CD4-positive, alpha-beta memory T cell (primary cell): ENCODE data around the gene RPUSD2. TPM values are rescaled to one million over a fixed set of nuclear protein-coding genes. Genes with fewer than 3 reads are reported as not detected.
A peak's percentile ranks its signal among the peaks of the same experiment; 100 is the strongest.

Experiments
- CTCF ChIA-PET: fragments of 350-600 bp; sonication (Branson Sonifier 250); formaldehyde crosslinking; loops from one replicate; lab custom pipeline; 2021; ENCODE audit warnings: inconsistent platforms; ENCODE audit not compliant: partially characterized antibody; lab: Charles Lee
- POLR2A ChIA-PET: fragments of 350-600 bp; sonication (Branson Sonifier 250); formaldehyde crosslinking; loops from one replicate; lab custom pipeline; 2021; ENCODE audit not compliant: partially characterized antibody; lab: Charles Lee
- DNase-seq, 5 donors: peaks; one replicate each; pipeline versions ENCODE4 v3.0.0 to v3.0.0-alpha.2; 2020 to 2022; ENCODE audit warnings: mixed read lengths in 1 of 5
- H3K27ac ChIP-seq: one replicate; pipeline ENCODE4 v1.7.0; 2013; ENCODE audit warnings: low read depth, low read length
- H3K27me3 ChIP-seq: 2 replicates; pipeline ENCODE4 v1.7.0; 2013; ENCODE audit warnings: mild to moderate bottlenecking, low read length, moderate library complexity; ENCODE audit not compliant: insufficient read depth
- H3K36me3 ChIP-seq: 2 replicates; pipeline ENCODE4 v1.7.0; 2013; ENCODE audit warnings: mild to moderate bottlenecking, low read length, moderate library complexity; ENCODE audit not compliant: insufficient read depth
- H3K4me1 ChIP-seq: 2 replicates; pipeline ENCODE4 v1.7.0; 2013; ENCODE audit warnings: mild to moderate bottlenecking, low read length, moderate library complexity; ENCODE audit not compliant: insufficient read depth
- H3K4me3 ChIP-seq, 2 donors: one replicate each; pipeline ENCODE4 v1.7.0; 2013; ENCODE audit warnings: low read length in 2 of 2, mild to moderate bottlenecking in 1 of 2
- H3K9me3 ChIP-seq, 2 donors: one replicate each; pipeline ENCODE4 v1.7.0; 2013; ENCODE audit warnings: low read length in 2 of 2, control low read depth in 1 of 2; ENCODE audit not compliant: control insufficient read depth in 1 of 2
- H3K27ac Mint-ChIP-seq, 7 donors: one replicate each; pipeline ENCODE4 v1.8.0; 2020 to 2021; ENCODE audit warnings: mixed read lengths in 7 of 7, mild to moderate bottlenecking in 6 of 7, inconsistent platforms in 3 of 7, moderate library complexity in 3 of 7
- H3K27me3 Mint-ChIP-seq, 2 donors: one replicate each; pipeline ENCODE4 v1.8.0; 2020 to 2021; ENCODE audit warnings: mixed read lengths in 2 of 2
- H3K36me3 Mint-ChIP-seq, 2 donors: one replicate each; pipeline ENCODE4 v1.8.0; 2020 to 2021; ENCODE audit warnings: mixed read lengths in 2 of 2, inconsistent platforms in 1 of 2, mild to moderate bottlenecking in 1 of 2
- H3K4me1 Mint-ChIP-seq, 4 donors: one replicate each; pipeline ENCODE4 v1.8.0; 2020 to 2021; ENCODE audit warnings: mixed read lengths in 4 of 4, mild to moderate bottlenecking in 1 of 4
- H3K4me3 Mint-ChIP-seq, 8 donors: one replicate each; pipeline ENCODE4 v1.8.0; 2020 to 2021; ENCODE audit warnings: mixed read lengths in 8 of 8, mild to moderate bottlenecking in 7 of 8, moderate library complexity in 6 of 8, inconsistent platforms in 3 of 8
- H3K9me3 Mint-ChIP-seq, 8 donors: one replicate each; pipeline ENCODE4 v1.8.0; 2020 to 2021; ENCODE audit warnings: mixed read lengths in 8 of 8, mild to moderate bottlenecking in 5 of 8, inconsistent platforms in 3 of 8, moderate library complexity in 1 of 8
- intact Hi-C: fragments of 100-400 bp; cut with micrococcal nuclease; formaldehyde crosslinking; loops from one replicate; pipeline ENCODE4 v1.15.1; 2023
- polyA plus RNA-seq, 2 donors: library from polyadenylated mRNA; unstranded; fragments of 300-500 nt; fragmentation: Illumina TruSeq; gene quantifications; one replicate each; pipeline ENCODE4 v1.2.3, GENCODE V29; 2021
- total RNA-seq, 2 experiments: library from RNA; stranded (reverse); gene quantifications; one replicate each; pipeline ENCODE4 v1.2.3, GENCODE V29; 2021

RPUSD2 gene
- total and polyA plus RNA-seq, 4 experiments from 2014 or later, result 13.6 to 25.0 (median 17.3) TPM

GRCh38 chr15:40554161-40554525, 15.0 kb upstream of the RPUSD2 start:
- Mint-ChIP-seq H3K4me1 (peaks cover under 1 to 9% (median 3%) of the 10 kb centered on the region in 4 donors), H3K36me3 (peaks cover 47 to 74% of the 10 kb centered on the region in 2 donors), H3K27me3 (no peaks in the 10 kb centered on the region), H3K27ac (peak overlapping the region in 2 of 7 donors; percentile 48 to 59), H3K4me3 (no peak overlapping the region), H3K9me3 (no peaks in the 10 kb centered on the region)
- H3K36me3 ChIP-seq, result peaks cover 22% of the 10 kb centered on the region
- H3K27ac ChIP-seq, result no peak overlapping the region
- DNase-seq, result no peak
- intact Hi-C loops, result no loop called here
- CTCF ChIA-PET, result no interaction called here
- H3K4me1 ChIP-seq, result no peaks in the 10 kb centered on the region
- H3K4me3 ChIP-seq, result no peak overlapping the region
- no peaks in the 10 kb centered on the region for H3K9me3 ChIP-seq
- POLR2A ChIA-PET, result no interaction called here
- H3K27me3 ChIP-seq, result no peaks in the 10 kb centered on the region

GRCh38 chr15:40555876-40556275, 13.2 kb upstream of the RPUSD2 start:
- H3K27ac ChIP-seq, result no peak overlapping the region
- no peak for DNase-seq
- H3K4me1 Mint-ChIP-seq, result peaks cover 6 to 14% (median 14%) of the 10 kb centered on the region in 4 donors
- no peaks in the 10 kb centered on the region for H3K4me1 ChIP-seq
- no peaks in the 10 kb centered on the region for H3K9me3 Mint-ChIP-seq
- no peaks in the 10 kb centered on the region for H3K9me3 ChIP-seq
- peaks cover 32 to 71% of the 10 kb centered on the region in 2 donors for H3K36me3 Mint-ChIP-seq
- no peaks in the 10 kb centered on the region for H3K27me3 Mint-ChIP-seq
- H3K36me3 ChIP-seq, result peaks cover 15% of the 10 kb centered on the region
- ChIA-PET CTCF (no interaction called here), POLR2A (interaction anchor here (0.6 kb wide), 1 partner anchor 276 kb away, joined by 3 read pairs; no protein-coding TSS in a partner anchor)
- intact Hi-C loops, result no loop called here
- no peaks in the 10 kb centered on the region for H3K27me3 ChIP-seq
- no peak overlapping the region for H3K4me3 ChIP-seq
- H3K27ac Mint-ChIP-seq, result no peak overlapping the region
- H3K4me3 Mint-ChIP-seq, result no peak overlapping the region

DNA sequence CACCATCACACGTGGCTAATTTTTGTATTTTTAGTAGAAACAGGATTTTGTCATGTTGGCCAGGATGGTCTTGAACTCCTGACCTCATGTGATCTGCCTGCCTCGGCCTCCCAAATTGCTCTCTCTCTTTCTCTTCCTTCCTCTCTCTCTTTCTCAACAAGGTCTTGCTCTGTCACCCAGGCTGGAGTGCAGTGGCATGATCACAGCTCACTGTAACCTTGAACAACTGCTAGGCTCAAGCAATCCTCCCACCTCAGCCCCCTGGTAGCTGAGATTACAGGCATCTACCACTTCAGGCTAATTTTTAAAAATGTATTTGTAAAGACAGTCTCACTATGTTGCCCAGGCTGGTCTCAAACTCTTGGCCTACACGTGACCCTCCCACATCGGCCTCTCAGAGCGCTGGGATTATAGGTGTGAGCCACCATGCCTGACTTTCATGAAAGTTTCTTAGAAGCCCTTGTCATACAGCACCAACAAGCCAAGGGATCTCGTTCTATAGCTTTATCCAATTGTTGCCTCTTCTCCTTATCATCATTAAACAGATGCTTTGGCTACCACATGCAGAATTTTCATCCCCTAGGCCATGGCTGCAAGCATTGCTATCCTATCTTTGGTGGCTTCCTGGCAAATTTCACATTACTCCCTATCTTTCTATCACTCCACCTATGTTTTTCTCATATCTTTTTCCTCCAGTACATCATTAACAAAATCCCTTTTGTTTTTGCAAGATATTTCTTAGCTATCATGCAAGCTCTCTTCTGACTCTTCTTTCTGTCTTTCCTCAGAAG, 10.0 kb upstream of the RPUSD2 start:
- peaks cover 16 to 38% (median 32%) of the 10 kb centered on the region in 4 donors for H3K4me1 Mint-ChIP-seq
- peak overlapping the region in 2 of 7 donors; percentile 18 to 39 for H3K27ac Mint-ChIP-seq
- POLR2A ChIA-PET, result no interaction called here

DNA sequence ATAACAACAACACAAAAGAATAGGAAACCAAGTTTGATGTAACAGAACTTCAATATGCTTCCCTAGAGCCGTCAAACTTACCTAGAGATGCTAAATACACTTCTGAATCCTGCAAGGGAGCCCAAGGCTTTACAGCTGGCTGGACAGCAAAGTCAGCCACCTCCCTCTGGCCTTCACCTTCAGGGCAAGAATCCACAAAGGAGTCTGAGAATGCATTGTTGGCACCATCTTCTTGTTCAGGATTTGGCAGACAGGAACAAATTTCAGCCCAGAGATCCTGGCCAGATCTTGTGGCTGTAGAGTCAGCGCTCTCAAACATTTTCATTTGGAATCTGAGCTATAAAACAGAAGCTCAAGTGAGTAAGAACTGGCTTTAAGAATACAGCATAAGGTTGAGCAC, 6.4 kb upstream of the RPUSD2 start:
- H3K4me1 ChIP-seq, result peaks cover 26% of the 10 kb centered on the region
- Mint-ChIP-seq H3K9me3 (no peaks in the 10 kb centered on the region), H3K27me3 (no peaks in the 10 kb centered on the region), H3K27ac (peak overlapping the region in 4 of 7 donors; percentile 12 to 66 (median 42)), H3K4me3 (peak overlapping the region in 3 of 8 donors; percentile 35 to 72 (median 69)), H3K36me3 (peaks cover 7 to 38% of the 10 kb centered on the region in 2 donors), H3K4me1 (peaks cover 26 to 57% (median 44%) of the 10 kb centered on the region in 4 donors)
- CTCF ChIA-PET, result no interaction called here
- H3K27me3 ChIP-seq, result no peaks in the 10 kb centered on the region
- DNase-seq, result no peak
- POLR2A ChIA-PET, result interaction anchor here (1.6 kb wide), 1 partner anchor 132 kb away, joined by 3 read pairs; the partner anchor contains the start of gene RAD51
- H3K27ac ChIP-seq, result no peak overlapping the region
- intact Hi-C loops, result loop anchor here (10.0 kb wide), 1 partner anchor 332 kb away; the partner anchor contains the start of gene VPS18
- H3K36me3 ChIP-seq, result no peaks in the 10 kb centered on the region
- no peaks in the 10 kb centered on the region for H3K9me3 ChIP-seq
- no peak overlapping the region for H3K4me3 ChIP-seq

More for the DNA sequence above, 10.0 kb upstream of the RPUSD2 start:
- no peaks in the 10 kb centered on the region for H3K27me3 ChIP-seq
- no peaks in the 10 kb centered on the region for H3K9me3 ChIP-seq
- Mint-ChIP-seq H3K9me3 (no peaks in the 10 kb centered on the region), H3K36me3 (peaks cover 28 to 63% of the 10 kb centered on the region in 2 donors), H3K27me3 (no peaks in the 10 kb centered on the region), H3K4me3 (no peak overlapping the region)
- intact Hi-C loops, result no loop called here
- H3K27ac ChIP-seq, result no peak overlapping the region
- peaks cover 15% of the 10 kb centered on the region for H3K4me1 ChIP-seq
- H3K36me3 ChIP-seq, result peaks cover 4% of the 10 kb centered on the region
- no peak overlapping the region for H3K4me3 ChIP-seq
- CTCF ChIA-PET, result interaction anchor here (1.3 to 1.7 kb wide), 3 partner anchors 10 to 39 kb away, joined by 3 to 6 read pairs (median 3); partner anchors contain the start of gene RPUSD2
- no peak for DNase-seq

DNA sequence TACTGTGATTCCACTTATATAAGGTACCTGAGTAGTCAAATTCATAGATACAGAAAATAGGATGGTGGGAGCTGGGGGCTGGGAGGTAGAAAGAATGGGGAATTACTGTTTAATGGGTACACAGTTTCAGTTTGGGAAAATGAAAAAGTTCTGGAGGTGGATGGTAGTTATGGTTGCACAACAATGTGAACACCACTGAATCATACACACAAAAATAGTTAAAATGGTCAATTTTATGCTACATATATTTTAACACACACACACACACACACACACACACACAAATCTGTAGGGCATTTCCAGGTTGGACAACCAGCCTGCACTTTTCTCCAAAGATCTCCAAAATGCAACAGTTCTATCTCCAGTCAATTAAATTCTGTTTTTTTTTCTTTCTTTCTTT, 5.7 kb upstream of the RPUSD2 start:
- Histone ChIP-seq H3K36me3 (no peaks in the 10 kb centered on the region), H3K27ac (no peak overlapping the region), H3K4me3 (no peak overlapping the region), H3K9me3 (no peaks in the 10 kb centered on the region), H3K27me3 (no peaks in the 10 kb centered on the region), H3K4me1 (peaks cover 28% of the 10 kb centered on the region)
- Mint-ChIP-seq H3K4me1 (peaks cover 25 to 58% (median 44%) of the 10 kb centered on the region in 4 donors), H3K27me3 (no peaks in the 10 kb centered on the region), H3K27ac (peak overlapping the region in 5 of 7 donors; percentile 24 to 98 (median 82)), H3K4me3 (peak overlapping the region; percentile 50 to 97 (median 66)), H3K36me3 (peaks cover 7 to 31% of the 10 kb centered on the region in 2 donors), H3K9me3 (no peaks in the 10 kb centered on the region)
- intact Hi-C loops, result loop anchor here (10.0 kb wide), 1 partner anchor 331 kb away; the partner anchor contains the start of gene VPS18
- ChIA-PET POLR2A (interaction anchor here (0.9 to 1.6 kb wide), 2 partner anchors 31 to 131 kb away, joined by 3 read pairs; partner anchors contain the start of genes KNL1 and RAD51), CTCF (no interaction called here)
- no peak for DNase-seq

GRCh38 chr15:40564591-40565332, 4.3 kb upstream of the RPUSD2 start, which contains the start of gene CCDC32:
Gene CCDC32, minus strand, starts transcription at chr15:40565042. Its CDS starts 2,027 bp downstream, at chr15:40563015.
- Histone ChIP-seq H3K9me3 (no peaks in the 10 kb centered on the region), H3K4me3 (peak within 1 kb of the TSS; percentile 97 to 98), H3K36me3 (no peaks in the 10 kb centered on the region), H3K27ac (peak within 1 kb of the TSS; percentile 92), H3K27me3 (no peaks in the 10 kb centered on the region), H3K4me1 (peaks cover 34% of the 10 kb centered on the region)
- POLR2A ChIA-PET, result interaction anchor here (0.8 to 2.5 kb wide), 12 partner anchors 12 to 257 kb away, joined by 3 to 14 read pairs (median 4); partner anchors contain the start of genes BAHD1, GCHFR, KNL1 and PLCB2
- DNase-seq, result peak; percentile 93 to 98 (median 96)
- peaks cover 26 to 65% (median 42%) of the 10 kb centered on the region in 4 donors for H3K4me1 Mint-ChIP-seq
- intact Hi-C loops, result loop anchor here (1.0 to 10.0 kb wide), 5 partner anchors 30 to 1098 kb away; partner anchors contain the start of genes DNAJC17, KNL1, MGA and VPS18
- H3K36me3 Mint-ChIP-seq, result peaks cover 7 to 30% of the 10 kb centered on the region in 2 donors
- no peaks in the 10 kb centered on the region for H3K27me3 Mint-ChIP-seq
- peak within 1 kb of the TSS; percentile 95 to 98 (median 97) for H3K4me3 Mint-ChIP-seq
- no peaks in the 10 kb centered on the region for H3K9me3 Mint-ChIP-seq
- H3K27ac Mint-ChIP-seq, result peak within 1 kb of the TSS; percentile 89 to 99 (median 98)
- CTCF ChIA-PET, result interaction anchor here (0.6 to 2.0 kb wide), 6 partner anchors 14 to 329 kb away, joined by 3 to 16 read pairs (median 4); partner anchors contain the start of gene VPS18
